Measurements from ENCODE around the gene TBC1D32.
"Not testable (repeated sequence)": the region's sequence is repeated elsewhere in the genome, so short reads cannot be mapped to it uniquely, and the experiment has no call there.

Gene TBC1D32

DNA sequence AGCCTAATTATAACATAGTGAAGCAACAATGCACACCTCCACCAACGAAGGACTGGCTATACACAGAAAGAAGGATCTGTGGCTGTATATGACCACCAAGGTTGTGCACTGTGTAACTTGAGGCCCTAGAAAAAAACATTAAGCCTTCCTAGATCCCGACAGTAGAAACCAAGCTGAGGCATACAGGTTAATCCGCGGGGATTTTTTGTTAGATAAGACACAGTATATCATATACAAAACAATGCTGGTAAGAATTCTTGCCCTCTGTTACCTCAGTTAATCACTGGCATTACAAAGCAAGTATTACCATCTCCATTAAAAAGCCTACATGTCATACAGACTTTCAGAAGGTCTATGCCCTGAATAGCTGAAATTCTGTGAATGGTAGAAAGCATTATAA lies 228.8 kb downstream of the TBC1D32 start:
- no peak for DNase-seq

DNA sequence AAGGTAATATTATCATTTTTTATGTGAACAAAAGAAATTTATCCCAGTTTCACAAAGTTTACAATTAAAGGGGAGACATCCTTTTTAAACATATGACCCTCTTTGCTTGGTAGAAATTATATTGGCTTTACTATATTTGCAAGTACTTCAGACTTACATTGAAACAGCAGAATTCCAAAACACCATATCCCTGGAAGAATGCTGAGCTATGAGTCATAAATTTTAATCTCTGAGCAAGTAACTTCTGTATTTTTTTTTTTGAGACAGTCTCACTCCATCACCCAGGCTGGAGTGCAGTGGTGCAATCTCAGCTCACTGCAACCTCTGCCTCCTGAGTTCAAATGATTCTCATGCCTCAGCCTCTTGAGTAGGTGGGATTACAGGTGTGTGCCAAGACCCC lies 240.4 kb downstream of the TBC1D32 start:
- no peak for DNase-seq

DNA sequence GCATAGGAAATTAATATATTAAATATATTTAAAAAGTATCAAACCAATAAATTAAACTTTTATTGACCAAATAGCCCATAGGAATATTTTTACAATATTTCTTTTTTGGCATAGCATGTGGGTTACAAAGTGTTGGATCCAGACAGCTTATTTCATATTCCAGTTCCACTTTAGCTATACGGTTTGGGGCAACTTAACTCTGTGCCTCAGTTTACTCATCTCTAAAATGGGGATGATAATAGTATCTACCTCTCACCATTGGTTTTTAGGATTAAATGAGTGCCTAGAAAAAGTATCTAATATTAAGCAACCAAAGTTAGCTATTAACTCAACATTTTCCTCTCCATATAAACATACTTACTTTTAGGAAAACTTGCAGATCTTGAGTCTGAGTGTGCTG lies 243.8 kb downstream of the TBC1D32 start:
- no peak for DNase-seq

DNA sequence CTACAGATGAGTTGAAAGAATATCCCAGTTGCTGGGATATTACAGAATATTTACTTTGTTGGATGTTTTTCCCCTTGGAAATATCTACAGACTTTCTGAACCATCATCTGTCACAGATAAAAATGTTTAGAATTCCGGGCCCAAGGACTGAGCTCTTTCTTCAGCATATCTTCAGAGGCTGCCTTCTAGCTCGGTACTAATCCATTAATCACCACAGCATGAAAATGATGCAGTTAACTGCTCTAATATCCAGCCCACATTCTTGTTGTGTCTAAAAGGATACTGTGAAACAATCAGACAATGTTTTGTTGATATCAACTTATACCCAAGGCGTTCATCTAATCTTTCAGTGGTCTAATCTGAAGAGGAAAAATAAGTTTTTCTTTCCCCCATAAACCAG lies 247.4 kb downstream of the TBC1D32 start:
- DNase-seq: no peak

DNA sequence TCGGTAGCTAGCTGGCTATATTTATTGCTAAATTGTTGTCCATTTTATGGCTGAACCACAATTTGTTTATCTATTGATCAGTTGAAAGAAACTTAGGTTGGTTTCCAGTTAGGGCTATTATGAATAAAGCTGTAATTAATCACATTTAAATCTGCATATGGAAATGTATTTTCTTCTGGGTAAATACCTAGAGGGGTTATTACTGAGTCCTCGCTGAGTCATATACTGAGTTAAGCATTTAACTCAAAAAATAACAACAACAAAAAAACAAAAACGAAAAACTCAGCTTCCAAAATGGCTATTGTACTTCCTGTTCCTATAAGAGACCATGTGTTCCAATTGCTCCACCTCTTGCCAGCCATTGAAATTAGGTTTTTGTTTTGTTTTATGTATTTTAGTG lies 258.2 kb downstream of the TBC1D32 start:
- DNase-seq: no peak

DNA sequence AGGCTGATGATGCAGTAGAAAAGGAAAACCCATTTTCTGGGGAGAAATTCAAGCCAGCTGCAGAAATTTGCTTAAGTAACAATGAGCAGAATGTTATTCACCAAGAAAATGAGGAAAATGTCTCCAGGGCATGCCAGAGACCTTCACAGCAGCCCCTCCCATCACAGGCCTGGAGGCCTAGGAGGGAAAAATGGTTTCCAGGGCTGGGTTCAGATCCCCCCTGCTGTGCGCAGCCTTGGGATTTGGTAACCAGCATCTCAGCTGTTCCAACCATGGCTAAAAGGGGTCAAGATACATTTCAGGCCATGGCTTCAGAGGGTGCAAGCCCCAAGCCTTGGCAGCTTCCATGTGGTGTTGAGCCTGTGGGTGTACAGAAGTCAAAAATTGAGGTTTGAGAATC lies 265.5 kb downstream of the TBC1D32 start:
- DNase-seq: not testable (repeated sequence)

DNA sequence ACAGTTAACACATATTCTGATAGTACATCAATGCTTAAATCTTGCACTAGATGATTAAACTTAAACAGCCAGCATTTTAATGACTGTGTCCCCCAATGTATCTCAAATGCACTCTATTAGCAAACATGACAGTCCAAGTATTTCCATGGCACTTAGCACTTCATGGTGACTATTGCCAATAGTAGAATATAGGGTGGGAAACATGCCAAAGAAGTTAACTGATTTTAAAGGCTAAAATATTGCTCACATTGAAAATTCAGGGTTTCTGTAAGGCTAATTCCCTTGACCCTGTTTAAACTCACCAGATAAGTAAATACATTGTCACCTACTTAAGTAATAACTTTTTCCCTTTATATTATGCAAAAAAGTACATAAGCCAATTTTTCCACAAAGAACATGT lies 266.9 kb downstream of the TBC1D32 start:
- DNase-seq: no peak

DNA sequence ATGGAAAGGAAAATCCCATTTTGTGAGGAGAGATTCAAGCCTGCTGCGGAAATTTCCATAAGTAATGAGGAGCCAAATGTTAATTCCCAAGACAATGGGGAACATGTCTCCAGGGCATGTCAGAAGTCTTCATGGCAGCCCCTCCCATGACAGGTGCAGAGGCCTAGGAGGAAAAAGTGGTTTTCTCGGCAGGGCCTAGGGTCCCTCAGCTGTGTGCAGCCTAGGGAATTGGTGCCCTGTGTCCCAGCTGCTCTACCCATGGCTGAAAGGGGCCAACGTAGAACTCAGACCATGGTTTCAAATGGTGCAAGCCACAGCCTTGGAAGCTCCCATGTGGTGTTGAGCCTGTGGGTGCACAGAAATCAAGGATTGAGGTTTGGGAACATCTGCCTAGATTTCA lies 269.9 kb downstream of the TBC1D32 start:
- no peak for DNase-seq

DNA sequence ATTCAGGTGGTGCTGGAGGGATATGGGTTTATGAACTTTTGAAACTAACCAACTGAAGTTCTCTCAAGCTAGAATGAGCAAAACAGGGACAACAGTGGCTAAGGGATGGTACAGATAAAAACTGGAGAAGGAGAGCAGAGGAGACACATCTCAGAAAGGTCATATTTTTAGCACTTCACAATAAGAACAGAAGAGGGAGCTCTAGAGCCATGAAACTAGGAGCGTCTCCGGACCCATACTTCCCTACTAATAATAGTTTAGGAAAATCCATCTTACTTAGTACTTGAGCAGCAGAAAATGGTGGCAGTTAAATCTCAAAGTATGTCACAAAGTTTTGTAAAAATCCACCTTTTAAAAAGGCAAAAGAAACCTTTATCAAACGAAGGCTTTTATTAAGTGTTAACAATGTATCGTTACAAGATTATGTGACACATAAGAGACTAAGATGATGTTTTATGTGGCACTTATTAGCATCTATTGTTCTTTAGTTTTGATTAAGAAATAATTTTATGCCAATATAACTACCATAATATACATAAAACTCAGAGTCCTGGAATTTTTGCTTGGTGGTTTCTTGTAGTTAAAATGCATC lies 278.6 kb downstream of the TBC1D32 start:
- peak; percentile 5 for DNase-seq

DNA sequence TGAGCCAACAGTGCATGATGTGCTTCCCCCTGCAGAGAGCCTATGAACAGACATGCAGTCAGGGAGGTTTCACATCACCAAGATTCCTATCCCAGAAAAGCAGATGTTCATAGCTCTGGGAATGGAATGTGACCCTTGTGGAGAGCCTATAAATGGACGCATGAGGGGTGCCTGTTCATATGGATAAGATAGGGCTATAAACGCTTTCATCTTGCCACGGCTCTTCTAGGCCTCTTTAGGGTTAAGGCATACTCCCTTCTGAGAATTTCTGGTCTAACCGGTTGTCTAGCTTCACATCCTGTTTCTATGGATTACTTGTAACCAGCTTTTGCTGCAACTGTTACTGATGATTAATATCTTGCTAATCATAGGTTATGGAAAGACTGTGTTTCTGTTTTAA lies 285.7 kb downstream of the TBC1D32 start:
- not testable (repeated sequence) for DNase-seq

DNA sequence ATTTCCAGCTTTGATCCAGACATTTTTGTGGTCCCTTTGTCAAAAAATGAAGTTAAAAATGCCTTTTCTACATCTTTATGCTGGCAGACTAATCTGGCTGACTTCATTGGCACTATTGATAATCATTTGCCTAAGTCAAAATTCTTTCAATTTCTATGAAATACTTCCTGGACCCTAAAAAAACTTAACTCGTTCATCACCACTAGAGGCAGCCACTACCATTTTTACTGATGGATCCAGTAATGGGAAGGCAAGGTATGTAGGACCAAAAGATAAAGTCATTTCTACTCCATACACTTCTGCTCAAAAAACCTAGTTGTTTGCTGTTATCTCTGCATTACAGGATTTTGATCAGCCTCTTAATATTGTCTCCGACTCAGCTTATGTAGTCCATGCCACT lies 289.4 kb downstream of the TBC1D32 start:
- DNase-seq: not testable (repeated sequence)

DNA sequence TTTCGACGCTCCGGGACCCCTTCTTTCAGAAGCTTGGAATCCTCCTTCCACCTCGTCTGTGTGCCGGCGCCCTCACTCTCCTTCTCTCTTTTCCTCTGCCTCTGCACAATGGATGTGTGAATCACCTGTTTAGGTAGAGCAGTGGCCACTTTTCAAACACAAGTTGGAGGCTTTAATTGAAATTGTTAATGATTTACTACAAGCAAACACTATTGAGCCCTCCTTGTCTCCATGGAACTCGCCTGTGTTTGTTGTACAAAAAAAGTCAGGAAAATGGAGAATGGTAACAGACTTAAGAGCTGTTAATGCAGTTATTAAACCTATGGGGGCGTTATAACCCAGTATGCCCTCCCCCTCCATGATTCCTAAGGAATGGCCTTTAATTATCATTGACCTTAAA lies 290.6 kb downstream of the TBC1D32 start:
- DNase-seq: not testable (repeated sequence)

DNA sequence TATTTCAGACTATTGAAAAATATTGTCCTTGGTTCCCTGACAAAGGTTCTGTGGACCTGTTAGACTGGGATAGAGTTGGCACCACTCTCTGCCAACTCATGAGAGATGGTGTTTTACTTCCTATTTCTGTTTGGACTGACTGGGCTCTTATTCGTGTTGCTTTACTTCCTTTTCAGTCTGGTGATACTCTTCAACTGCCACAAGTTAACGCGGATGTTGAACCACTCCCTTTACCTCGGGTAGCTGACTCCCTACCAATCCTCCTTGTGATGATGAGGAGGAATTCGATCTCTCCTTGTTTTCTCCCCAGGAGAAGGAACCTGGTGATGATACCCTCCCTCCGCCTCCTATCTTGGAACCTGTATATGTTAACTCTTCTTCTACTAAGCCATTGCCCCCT lies 291.1 kb downstream of the TBC1D32 start:
- not testable (repeated sequence) for DNase-seq

DNA sequence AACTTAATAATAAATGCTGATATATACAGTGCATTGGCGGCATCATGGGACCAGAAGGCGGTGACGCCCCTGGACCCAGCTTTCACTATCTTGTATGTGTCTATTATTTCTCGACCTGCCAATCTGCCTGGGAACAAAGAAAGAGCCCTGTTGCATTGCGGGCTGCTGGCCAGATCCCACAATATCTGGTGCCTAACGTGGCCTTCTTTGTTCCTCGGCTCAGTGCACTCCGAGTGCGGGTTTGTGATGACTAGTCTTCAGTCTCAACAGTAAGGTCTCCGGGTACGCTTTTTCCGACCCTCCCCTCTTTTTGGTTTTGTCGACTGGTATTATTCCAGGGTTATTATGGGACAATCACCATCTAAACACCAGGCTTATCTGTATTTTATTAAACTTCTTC lies 291.5 kb downstream of the TBC1D32 start:
- DNase-seq: no peak

DNA sequence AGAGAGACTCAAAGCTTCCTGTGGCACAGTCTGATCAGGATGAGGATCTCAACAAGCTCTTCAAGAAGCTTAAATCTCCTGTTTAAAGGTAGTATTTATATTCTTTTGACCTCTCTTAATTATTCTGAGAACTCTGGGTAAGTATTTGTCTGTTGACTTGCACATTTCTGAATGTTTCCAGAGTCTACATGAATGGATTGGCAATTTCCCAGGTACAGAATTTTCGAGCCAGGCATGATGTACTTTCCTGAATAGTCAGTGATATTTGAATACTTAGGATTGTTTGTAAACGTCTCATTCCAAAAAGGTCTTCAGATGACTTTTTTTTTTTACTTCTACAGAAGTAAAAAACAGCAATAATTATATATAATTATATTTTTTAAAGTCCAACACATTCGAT lies 293.4 kb downstream of the TBC1D32 start:
- DNase-seq: no peak

DNA sequence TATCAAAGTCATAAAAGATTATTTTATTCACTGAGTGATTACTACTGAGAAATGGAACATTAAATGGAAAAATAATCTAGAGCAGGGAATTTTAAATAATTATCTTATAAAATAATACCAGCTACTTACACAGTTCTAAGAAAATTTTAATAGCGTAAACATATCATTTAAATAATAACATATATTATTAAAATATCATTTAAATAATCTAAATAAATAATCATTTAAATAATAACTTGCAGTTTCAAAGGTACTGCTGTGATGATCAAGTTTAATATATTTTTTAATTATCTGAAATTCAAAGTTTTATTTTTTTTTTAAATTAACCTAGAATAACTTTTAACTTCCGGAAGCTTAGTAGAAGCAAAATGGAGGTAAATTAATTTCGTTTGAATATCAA lies 301.2 kb downstream of the TBC1D32 start:
- no peak for DNase-seq

DNA sequence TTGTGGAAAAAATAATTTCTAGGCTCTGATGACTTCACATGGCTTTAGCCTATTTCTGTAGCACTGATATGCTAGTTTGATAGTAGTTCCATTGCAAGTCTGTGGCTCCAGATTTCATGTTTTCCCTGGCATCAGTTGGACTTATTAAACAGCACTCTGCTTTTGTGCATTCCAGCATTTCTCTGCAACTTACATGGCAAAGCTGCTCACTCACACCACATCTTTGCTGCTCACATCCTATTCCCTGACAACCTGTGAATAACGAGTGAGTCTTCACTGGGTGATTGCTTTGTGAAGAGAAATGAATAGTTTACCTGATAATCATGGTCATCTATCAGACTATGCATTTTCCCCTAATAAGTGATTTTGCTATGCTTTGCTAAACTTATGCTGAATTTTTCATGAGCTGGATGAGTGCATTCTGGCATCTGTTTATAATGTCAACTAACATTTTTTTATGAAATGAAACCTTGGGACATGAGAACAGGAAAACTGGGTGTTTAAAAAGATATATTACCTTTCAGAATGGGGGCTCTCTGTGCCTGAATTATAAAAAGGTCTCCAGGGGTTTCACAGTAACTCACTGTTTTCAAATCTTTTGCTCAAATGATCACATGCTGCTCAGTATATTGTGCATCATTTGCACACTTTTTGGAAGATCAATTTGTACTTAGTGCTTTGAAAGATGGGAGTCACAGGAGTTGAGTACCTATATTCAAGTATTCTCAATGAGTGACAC lies 301.8 kb downstream of the TBC1D32 start:
- DNase-seq: no peak

Measured in GF-D8 (cell line).